CD14-positive monocyte (primary cell): ENCODE data around the gene UCP3. TPM values are rescaled to one million over a fixed set of nuclear protein-coding genes. Genes with fewer than 3 reads are reported as not detected.
A peak's percentile ranks its signal among the peaks of the same experiment; 100 is the strongest.

ENCODE experiments used
- DNase-seq, 3 donors: peaks; one replicate each; pipeline ENCODE4 v3.0.0-alpha.2; 2011 to 2022
- H2AFZ ChIP-seq: 2 replicates; pipeline ENCODE4 v1.6.0; 2012; ENCODE audit warnings: mild to moderate bottlenecking, low read depth, low read length, inconsistent platforms; ENCODE audit not compliant: insufficient read depth, poor library complexity, severe bottlenecking
- H3K27ac ChIP-seq, 2 donors: 1 replicate in 1 of 2; 2 replicates in 1 of 2; pipeline ENCODE4 v1.5.1; 2012 to 2013; ENCODE audit warnings: low read length in 2 of 2, control low read depth in 1 of 2, inconsistent platforms in 1 of 2, low read depth in 1 of 2, mild to moderate bottlenecking in 1 of 2
- H3K27me3 ChIP-seq, 2 donors: one replicate each; pipeline versions ENCODE4 v1.6.0 to v1.6.1; 2011 to 2013; ENCODE audit warnings: low read length in 2 of 2; ENCODE audit not compliant: control insufficient read depth in 2 of 2, insufficient read depth in 2 of 2
- H3K36me3 ChIP-seq, 2 donors: replicated peaks in 1 of 2; 1 replicate in 1 of 2; 2 replicates in 1 of 2; pipeline versions ENCODE4 v1.5.1 to v1.6.1; 2012 to 2013; ENCODE audit warnings: low read length in 2 of 2, control low read depth in 1 of 2, inconsistent platforms in 1 of 2, mild to moderate bottlenecking in 1 of 2; ENCODE audit not compliant: insufficient read depth in 2 of 2, control insufficient read depth in 1 of 2
- H3K4me1 ChIP-seq, 2 donors: 1 replicate in 1 of 2; 2 replicates in 1 of 2; pipeline versions ENCODE4 v1.5.1 to v1.6.1; 2012 to 2013; ENCODE audit warnings: low read length in 2 of 2, control low read depth in 1 of 2, inconsistent platforms in 1 of 2, mild to moderate bottlenecking in 1 of 2, moderate library complexity in 1 of 2; ENCODE audit not compliant: insufficient read depth in 2 of 2, control insufficient read depth in 1 of 2
- H3K4me2 ChIP-seq: replicated peaks from 2 replicates; pipeline ENCODE3; 2012; ENCODE audit warnings: low read length, moderate library complexity, mild to moderate bottlenecking; ENCODE audit not compliant: poor library complexity, severe bottlenecking; ENCODE audit errors: extremely low read depth
- H3K4me3 ChIP-seq, 3 experiments: fragments of 200-600 bp in 1 of 3; sonication (generic) in 1 of 3; replicated peaks in 1 of 3; 1 replicate in 2 of 3; 2 replicates in 1 of 3; pipeline ENCODE4 v1.5.1; 2011 to 2013; ENCODE audit warnings: low read length in 3 of 3, mild to moderate bottlenecking in 3 of 3, control low read depth in 2 of 3, low read depth in 2 of 3, inconsistent platforms in 1 of 3, moderate library complexity in 1 of 3
- H3K79me2 ChIP-seq: 2 replicates; pipeline ENCODE4 v1.6.0; 2012; ENCODE audit warnings: mild to moderate bottlenecking, control low read depth, inconsistent platforms, low read length, moderate library complexity; ENCODE audit not compliant: insufficient read depth
- H3K9ac ChIP-seq: 2 replicates; pipeline ENCODE4 v1.6.0; 2017; ENCODE audit warnings: low read length, mild to moderate bottlenecking; ENCODE audit not compliant: insufficient read depth, poor library complexity, severe bottlenecking
- H3K9me3 ChIP-seq, 2 donors: replicated peaks in 1 of 2; 1 replicate in 1 of 2; 2 replicates in 1 of 2; pipeline versions ENCODE4 v1.5.1 to v1.6.1; 2012 to 2013; ENCODE audit warnings: low read length in 2 of 2, control low read depth in 1 of 2; ENCODE audit not compliant: control insufficient read depth in 1 of 2, insufficient read depth in 1 of 2
- H4K20me1 ChIP-seq: 2 replicates; pipeline ENCODE4 v1.6.0; 2012; ENCODE audit warnings: mild to moderate bottlenecking, low read length, control low read depth, moderate library complexity; ENCODE audit not compliant: insufficient read depth
- H3K27ac Mint-ChIP-seq, 7 donors: one replicate each; pipeline ENCODE4 v1.8.0; 2020; ENCODE audit warnings: mild to moderate bottlenecking in 7 of 7, mixed read lengths in 7 of 7, moderate library complexity in 6 of 7, inconsistent platforms in 2 of 7
- H3K27me3 Mint-ChIP-seq, 3 donors: one replicate each; pipeline ENCODE4 v1.8.0; 2021 to 2022; ENCODE audit warnings: low read depth in 3 of 3, mild to moderate bottlenecking in 3 of 3, mixed read lengths in 3 of 3, moderate library complexity in 3 of 3, inconsistent platforms in 1 of 3
- H3K36me3 Mint-ChIP-seq, 2 donors: one replicate each; pipeline ENCODE4 v1.8.0; 2020; ENCODE audit warnings: mixed read lengths in 2 of 2, inconsistent platforms in 1 of 2, mild to moderate bottlenecking in 1 of 2
- H3K4me1 Mint-ChIP-seq: one replicate; pipeline ENCODE4 v1.8.0; 2020; ENCODE audit warnings: mild to moderate bottlenecking, mixed read lengths
- H3K4me3 Mint-ChIP-seq, 2 donors: one replicate each; pipeline ENCODE4 v1.8.0; 2020; ENCODE audit warnings: mild to moderate bottlenecking in 2 of 2, mixed read lengths in 2 of 2, moderate library complexity in 1 of 2
- H3K9me3 Mint-ChIP-seq, 7 donors: one replicate each; pipeline ENCODE4 v1.8.0; 2020 to 2022; ENCODE audit warnings: mixed read lengths in 7 of 7, mild to moderate bottlenecking in 6 of 7, moderate library complexity in 6 of 7, inconsistent platforms in 2 of 7
- CTCF ChIP-seq: fragments of 200-600 bp; IDR thresholded peaks from one replicate; pipeline ENCODE4 v1.8.0; 2022; ENCODE audit warnings: antibody characterized with exemption, mild to moderate bottlenecking
- WGBS: methylation state at CpG from one replicate; pipeline ENCODE4 v1.1.5; 2013; ENCODE audit warnings: missing lambda C conversion rate; ENCODE audit not compliant: insufficient coverage; 5-methylcytosine and 5-hydroxymethylcytosine counted together
- intact Hi-C, 2 donors: fragments of 100-400 bp; cut with micrococcal nuclease; formaldehyde crosslinking; loops; one replicate each; pipeline versions ENCODE4 v1.15.0 to v1.15.1; 2023
- polyA plus RNA-seq, 3 donors: library from polyadenylated mRNA; depleted of rRNA in 1 of 3; unstranded in 2 of 3; stranded (reverse) in 1 of 3; fragments of 300-500 nt in 2 of 3; fragments of >200 nt in 1 of 3; fragmentation: Illumina TruSeq in 2 of 3; gene quantifications; 1 replicate in 2 of 3; 2 replicates in 1 of 3; pipeline ENCODE4 v1.2.3, GENCODE V29; 2012 to 2021

Gene UCP3
- polyA plus RNA-seq, 3 donors: 3.8 TPM; not detected in 2

- H3K4me1 Mint-ChIP-seq: peaks cover 40% of the 10 kb centered on the region
- no peaks in the 10 kb centered on the region for H3K9me3 Mint-ChIP-seq
- WGBS: 82% methylated on average over 4 of the region's 6 CpGs
- Histone ChIP-seq H3K36me3 (peaks cover 23 to 32% of the 10 kb centered on the region in 2 donors), H3K9me3 (no peaks in the 10 kb centered on the region), H3K4me1 (peaks cover 31 to 34% of the 10 kb centered on the region in 2 donors), H3K27ac (peak overlapping the region; percentile 20 to 49), H3K4me3 (no peak overlapping the region), H4K20me1 (peaks cover 50% of the 10 kb centered on the region), H3K4me2 (no peak overlapping the region), H3K27me3 (no peaks in the 10 kb centered on the region), H3K79me2 (no peaks in the 10 kb centered on the region), H2AFZ (no peak overlapping the region), H3K9ac (no peak overlapping the region)
- peaks cover 2 to 6% (median 5%) of the 10 kb centered on the region in 3 donors for H3K27me3 Mint-ChIP-seq
- peak overlapping the region in 1 of 2 donors; percentile 24 for H3K4me3 Mint-ChIP-seq
- no peak for DNase-seq
- no peak for TF ChIP-seq CTCF
- intact Hi-C loops: no loop called here
- peak overlapping the region; percentile 4 to 79 (median 60) for H3K27ac Mint-ChIP-seq
- H3K36me3 Mint-ChIP-seq: peaks cover 27 to 34% of the 10 kb centered on the region in 2 donors
Observed at GRCh38 chr11:73971175-73971719, 37.6 kb downstream of the UCP3 start.

GRCh38 chr11:73969991-73970800, 38.7 kb downstream of the UCP3 start:
- Mint-ChIP-seq H3K27me3 (peaks cover 2 to 8% (median 5%) of the 10 kb centered on the region in 3 donors), H3K4me1 (peaks cover 31% of the 10 kb centered on the region), H3K4me3 (no peak overlapping the region), H3K9me3 (no peaks in the 10 kb centered on the region), H3K36me3 (peaks cover 18 to 24% of the 10 kb centered on the region in 2 donors), H3K27ac (peak overlapping the region in 6 of 7 donors; percentile 10 to 81 (median 55))
- H3K9me3 ChIP-seq: no peaks in the 10 kb centered on the region
- no peak overlapping the region for H3K4me2 ChIP-seq
- peaks cover 23% of the 10 kb centered on the region in 2 donors for H3K4me1 ChIP-seq
- no peak overlapping the region for H3K4me3 ChIP-seq
- 83% methylated on average over 1 of the region's 13 CpGs for WGBS
- H3K9ac ChIP-seq: no peak overlapping the region
- intact Hi-C loops: loop anchor here in 1 of 2 donors (10.0 kb wide), 1 partner anchor 205 kb away; the partner anchor contains the start of genes C2CD3 and PPME1
- H3K27me3 ChIP-seq: no peaks in the 10 kb centered on the region
- TF ChIP-seq CTCF: no peak
- no peaks in the 10 kb centered on the region for H3K79me2 ChIP-seq
- peaks cover 40% of the 10 kb centered on the region for H4K20me1 ChIP-seq
- H2AFZ ChIP-seq: no peak overlapping the region
- DNase-seq: no peak
- H3K36me3 ChIP-seq: peaks cover 13 to 21% of the 10 kb centered on the region in 2 donors
- H3K27ac ChIP-seq: peak overlapping the region in 1 of 2 donors; percentile 11
